Measurements from ENCODE around the gene SNAPIN.

- no peak for TF ChIP-seq CTCF (optimal IDR thresholded peaks at IDR 0.05 in 1 of 3, IDR thresholded peaks at IDR 0.05 in 1 of 3, conservative IDR thresholded peaks at IDR 0.05 in 1 of 3; ENCODE audit: extremely low read depth in 1 of 3, insufficient read depth in 2 of 3, low read length in 3 of 3)
- TF ChIP-seq EZH2 (IDR thresholded peaks at IDR 0.05; ENCODE audit: low read length), result no peak
Measured at GRCh38 chr1:153688276-153688675, 29.8 kb downstream of the SNAPIN start.

All from keratinocyte (primary cell).